Activated T-cell treated with anti-CD3 and anti-CD28 coated beads for 48 hours (primary cell): Measurements from ENCODE around the gene CD163.
"Not testable (repeated sequence)": the region's sequence is repeated elsewhere in the genome, so short reads cannot be mapped to it uniquely, and the experiment has no call there.

Experiments
- DNase-seq: peaks from one replicate; pipeline ENCODE4 v3.0.0-alpha.2; 2020; ENCODE audit warnings: low read depth

CD163 gene

GRCh38 chr12:7448099-7448498 lies 55.5 kb downstream of the CD163 start:
- no peak for DNase-seq

- no peak for DNase-seq
Measured at GRCh38 chr12:7444537-7444936, 59.0 kb downstream of the CD163 start.

- no peak for DNase-seq
Measured at GRCh38 chr12:7444076-7444475, 59.5 kb downstream of the CD163 start, which contains the start of gene CD163L1. CD163L1 (minus strand) TSS chr12:7444153; CDS start chr12:7444127, 26 bp downstream.

- DNase-seq, result no peak
Measured at GRCh38 chr12:7441216-7441615, 62.4 kb downstream of the CD163 start.

GRCh38 chr12:7439579-7440505 lies 63.7 kb downstream of the CD163 start:
- peak; percentile 37 for DNase-seq

GRCh38 chr12:7438291-7438995 lies 65.1 kb downstream of the CD163 start:
- not testable (repeated sequence) for DNase-seq

- not testable (repeated sequence) for DNase-seq
Measured at GRCh38 chr12:7437494-7437893, 66.1 kb downstream of the CD163 start.

GRCh38 chr12:7434670-7435069 lies 68.9 kb downstream of the CD163 start:
- DNase-seq, result no peak

- no peak for DNase-seq
Measured at GRCh38 chr12:7433276-7433822, 70.2 kb downstream of the CD163 start.

- DNase-seq, result no peak
Measured at GRCh38 chr12:7431993-7432685, 71.4 kb downstream of the CD163 start.
